ENCODE results near the gene GRK1.

Gene GRK1

GRCh38 chr13:113763254-113763653 lies 96.2 kb downstream of the GRK1 start:
- DNase-seq, result no peak

DNA sequence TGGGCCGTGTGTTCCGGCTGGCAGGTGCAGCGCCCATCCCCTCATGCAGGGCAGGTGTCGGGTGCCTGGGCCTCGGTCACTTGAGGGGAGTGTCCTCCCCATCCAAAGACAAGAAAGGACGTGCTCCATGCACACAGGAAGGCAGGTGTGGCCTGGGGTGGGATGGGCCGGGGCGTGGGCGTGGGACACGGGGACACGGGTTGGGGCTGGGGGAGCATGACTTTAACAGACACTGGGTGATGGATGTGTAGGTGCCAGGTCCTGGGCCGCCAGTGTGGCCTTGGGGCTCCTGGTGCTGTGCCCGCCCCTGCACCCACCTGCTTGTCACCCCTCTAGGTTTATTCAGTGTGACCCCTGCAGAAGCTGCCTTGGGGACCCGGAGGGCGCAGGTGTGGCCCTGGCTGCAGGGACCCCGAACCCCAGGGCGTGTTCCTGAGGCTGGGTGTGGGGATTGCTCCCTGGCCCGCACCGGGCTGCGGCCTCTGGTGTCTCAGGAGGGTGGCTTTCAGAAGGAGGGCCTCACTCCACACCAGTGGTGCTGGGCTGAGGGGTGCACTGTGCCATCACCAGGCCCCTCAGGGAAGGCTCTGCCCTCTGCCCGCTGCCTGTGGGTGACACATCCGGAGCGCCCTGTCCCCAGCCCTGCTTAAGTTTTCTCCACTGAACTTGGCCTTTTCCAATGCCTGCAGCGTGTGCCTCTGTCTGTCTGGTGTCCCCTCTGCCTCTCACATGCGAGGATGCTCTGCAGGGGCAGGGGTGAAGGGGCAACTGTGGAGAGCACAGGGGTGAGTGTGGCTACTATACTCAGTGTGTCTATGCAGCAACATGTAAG lies 97.2 kb downstream of the GRK1 start:
- no peak for DNase-seq

- no peak for DNase-seq
Observed at GRCh38 chr13:113764793-113765563, 98.0 kb downstream of the GRK1 start.

DNA sequence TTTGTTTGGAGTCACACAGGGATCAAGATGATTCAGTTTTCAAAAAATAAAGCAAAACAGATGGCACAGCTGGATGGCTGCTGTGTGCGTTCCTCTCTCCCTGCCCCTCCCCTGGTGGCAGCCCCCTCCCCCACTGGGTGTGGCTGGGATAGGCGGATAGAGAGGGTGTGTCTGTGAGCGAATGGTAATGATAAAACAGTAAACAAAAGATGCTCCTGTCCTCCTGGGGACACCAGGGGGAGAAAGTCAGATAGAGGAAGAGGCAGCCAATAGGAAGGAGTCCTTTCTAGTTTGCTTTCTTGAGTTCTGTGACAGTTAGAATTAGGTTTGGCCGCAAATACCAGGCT lies 98.5 kb downstream of the GRK1 start:
- no peak for DNase-seq

DNA sequence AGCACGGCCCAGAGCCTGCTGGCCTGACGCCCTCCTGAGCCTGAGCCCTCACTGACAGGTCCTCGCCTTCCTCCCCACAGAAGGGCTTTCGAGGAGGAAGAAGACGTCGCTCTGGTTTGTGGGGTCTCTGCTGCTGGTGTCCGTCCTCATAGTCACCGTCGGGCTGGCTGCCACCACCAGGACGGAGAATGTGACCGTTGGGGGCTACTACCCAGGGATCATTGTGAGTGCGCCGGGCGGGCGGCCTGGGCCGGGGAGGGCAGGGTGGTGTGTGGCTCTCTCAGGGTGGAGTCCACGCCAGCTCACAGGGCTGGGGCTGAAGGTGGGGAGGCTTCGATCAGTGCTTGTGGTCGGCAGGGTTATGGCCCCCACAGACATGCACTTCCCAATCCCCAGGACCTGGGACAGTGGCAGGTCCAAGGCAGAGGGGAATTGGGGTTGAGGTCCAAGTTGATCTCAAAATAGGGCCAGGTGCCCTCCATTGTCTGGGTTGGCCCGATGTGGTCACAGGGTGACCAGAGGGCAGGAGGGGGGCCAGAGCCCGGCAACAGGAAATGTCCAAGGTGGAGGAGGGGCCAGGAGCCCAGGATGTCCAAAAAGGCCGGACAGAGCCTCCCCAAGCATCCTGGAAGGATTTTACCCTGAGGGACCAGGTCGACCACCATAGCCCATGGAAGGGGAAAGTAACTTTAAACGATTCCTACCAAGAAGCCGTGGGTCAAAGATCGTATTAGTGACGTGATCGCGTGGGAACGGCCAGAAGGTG lies 99.2 kb downstream of the GRK1 start:
- DNase-seq, result no peak

DNA sequence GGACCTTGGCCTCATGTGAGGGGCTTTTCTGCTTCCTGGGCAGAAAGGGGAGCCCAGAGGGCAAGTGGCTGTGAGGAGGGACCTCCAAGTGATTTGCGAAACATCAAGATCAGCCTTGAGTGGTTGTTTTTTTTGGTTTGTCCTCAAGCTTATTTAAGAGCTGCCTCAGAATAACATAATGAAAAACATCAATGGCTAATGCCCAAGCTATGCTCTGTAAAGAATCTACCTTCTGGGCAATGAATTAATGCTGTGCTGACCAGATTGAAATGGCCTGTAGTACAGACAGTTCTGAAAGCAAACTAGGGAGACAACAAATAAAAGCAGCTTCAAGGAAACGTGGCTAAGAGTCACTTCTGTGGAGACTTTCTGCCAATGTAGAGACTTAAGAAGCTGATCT lies 100.3 kb downstream of the GRK1 start:
- no peak for DNase-seq

GRCh38 chr13:113768018-113768905 lies 101.2 kb downstream of the GRK1 start:
- no peak for DNase-seq

GRCh38 chr13:113769106-113769505 lies 102.1 kb downstream of the GRK1 start:
- no peak for DNase-seq

- DNase-seq, result no peak
Observed at GRCh38 chr13:113769881-113770280, 102.9 kb downstream of the GRK1 start.

- DNase-seq, result no peak
Observed at GRCh38 chr13:113770441-113770840, 103.4 kb downstream of the GRK1 start.

DNA sequence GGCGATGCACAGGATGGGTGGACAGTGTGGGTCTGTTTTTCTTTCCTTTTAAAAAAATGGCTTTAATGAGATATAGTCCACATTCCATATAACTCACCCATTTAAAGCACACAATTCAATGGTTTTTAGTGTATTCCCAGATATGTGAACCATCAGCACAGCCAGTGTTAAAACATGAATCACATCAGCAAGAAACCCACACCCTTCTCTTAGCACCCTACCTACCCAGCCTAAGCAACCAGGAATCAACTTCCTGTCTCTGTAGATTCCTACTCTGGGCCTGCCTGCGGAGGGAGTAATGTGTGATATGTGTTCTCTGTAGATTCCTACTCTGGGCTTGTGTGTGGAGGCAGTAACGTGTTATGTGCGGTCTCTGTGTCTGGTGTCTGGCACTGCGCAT lies 103.9 kb downstream of the GRK1 start:
- no peak for DNase-seq

GRCh38 chr13:113771709-113772331 lies 104.8 kb downstream of the GRK1 start:
- no peak for DNase-seq

GRCh38 chr13:113774177-113775107 lies 107.4 kb downstream of the GRK1 start:
- peak in 1 of 2 experiments; percentile 17 for DNase-seq

GRCh38 chr13:113775451-113776145 lies 108.6 kb downstream of the GRK1 start:
- DNase-seq, result no peak

- DNase-seq, result no peak
Observed at GRCh38 chr13:113776231-113777125, 109.5 kb downstream of the GRK1 start.

GRCh38 chr13:113777311-113778260 lies 110.6 kb downstream of the GRK1 start:
- no peak for DNase-seq

GRCh38 chr13:113781571-113781970 lies 114.6 kb downstream of the GRK1 start:
- no peak for DNase-seq

DNA sequence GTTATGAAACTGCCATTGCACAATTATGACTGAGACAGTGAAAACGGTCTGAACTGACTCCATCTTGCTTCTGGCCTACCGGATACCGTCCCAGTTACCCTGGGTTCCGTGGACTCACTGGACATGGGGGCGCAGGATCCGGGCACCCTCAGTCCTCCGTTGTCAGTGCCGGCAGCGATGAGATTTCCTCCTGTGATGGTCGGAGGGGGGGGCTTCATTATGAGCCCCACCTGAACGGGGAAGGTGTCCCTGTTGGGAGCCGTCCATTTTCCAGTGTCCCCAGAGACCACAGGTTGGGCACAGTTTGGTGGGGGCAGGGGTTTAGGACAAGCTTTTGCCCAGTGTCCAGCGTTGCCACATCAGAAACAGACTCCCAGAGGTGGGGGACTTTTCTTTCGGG lies 115.5 kb downstream of the GRK1 start:
- no peak for DNase-seq
